Epithelial cell of proximal tubule (primary cell): Measurements from ENCODE around the gene MRPS25. TPM values are rescaled to one million over a fixed set of nuclear protein-coding genes. Genes with fewer than 3 reads are reported as not detected.

Experiments used
- DNase-seq: peaks from one replicate; pipeline ENCODE4 v3.0.0-alpha.2; 2011; ENCODE audit warnings: low read depth
- H3K4me3 ChIP-seq: 2 replicates; pipeline ENCODE4 v1.5.1; 2011; ENCODE audit warnings: low read depth, mild to moderate bottlenecking, low read length
- total RNA-seq: library from RNA; depleted of rRNA; stranded (reverse); fragments of >200 nt; gene quantifications from 2 replicates; pipeline ENCODE4 v1.2.3, GENCODE V29; 2015
- TF ChIP-seq, protein P1 (sequence below): conservative IDR thresholded peaks from 2 replicates; pipeline ENCODE4 v1.5.1; 2012; ENCODE audit warnings: low read depth, mild to moderate bottlenecking, low read length

The MRPS25 gene
- total RNA-seq, 1 donor from 2014 or later, result 27.0 TPM

- H3K4me3 ChIP-seq, result no peak overlapping the region
- TF ChIP-seq, protein P1, sequence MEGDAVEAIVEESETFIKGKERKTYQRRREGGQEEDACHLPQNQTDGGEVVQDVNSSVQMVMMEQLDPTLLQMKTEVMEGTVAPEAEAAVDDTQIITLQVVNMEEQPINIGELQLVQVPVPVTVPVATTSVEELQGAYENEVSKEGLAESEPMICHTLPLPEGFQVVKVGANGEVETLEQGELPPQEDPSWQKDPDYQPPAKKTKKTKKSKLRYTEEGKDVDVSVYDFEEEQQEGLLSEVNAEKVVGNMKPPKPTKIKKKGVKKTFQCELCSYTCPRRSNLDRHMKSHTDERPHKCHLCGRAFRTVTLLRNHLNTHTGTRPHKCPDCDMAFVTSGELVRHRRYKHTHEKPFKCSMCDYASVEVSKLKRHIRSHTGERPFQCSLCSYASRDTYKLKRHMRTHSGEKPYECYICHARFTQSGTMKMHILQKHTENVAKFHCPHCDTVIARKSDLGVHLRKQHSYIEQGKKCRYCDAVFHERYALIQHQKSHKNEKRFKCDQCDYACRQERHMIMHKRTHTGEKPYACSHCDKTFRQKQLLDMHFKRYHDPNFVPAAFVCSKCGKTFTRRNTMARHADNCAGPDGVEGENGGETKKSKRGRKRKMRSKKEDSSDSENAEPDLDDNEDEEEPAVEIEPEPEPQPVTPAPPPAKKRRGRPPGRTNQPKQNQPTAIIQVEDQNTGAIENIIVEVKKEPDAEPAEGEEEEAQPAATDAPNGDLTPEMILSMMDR, result no peak
- no peak for DNase-seq
These were observed 32.0 kb downstream of the MRPS25 start for GRCh38 chr3:15033103-15033502.

GRCh38 chr3:15032650-15033049, 32.5 kb downstream of the MRPS25 start:
- DNase-seq, result no peak
- TF ChIP-seq, protein P1, result no peak
- H3K4me3 ChIP-seq, result no peak overlapping the region

DNA sequence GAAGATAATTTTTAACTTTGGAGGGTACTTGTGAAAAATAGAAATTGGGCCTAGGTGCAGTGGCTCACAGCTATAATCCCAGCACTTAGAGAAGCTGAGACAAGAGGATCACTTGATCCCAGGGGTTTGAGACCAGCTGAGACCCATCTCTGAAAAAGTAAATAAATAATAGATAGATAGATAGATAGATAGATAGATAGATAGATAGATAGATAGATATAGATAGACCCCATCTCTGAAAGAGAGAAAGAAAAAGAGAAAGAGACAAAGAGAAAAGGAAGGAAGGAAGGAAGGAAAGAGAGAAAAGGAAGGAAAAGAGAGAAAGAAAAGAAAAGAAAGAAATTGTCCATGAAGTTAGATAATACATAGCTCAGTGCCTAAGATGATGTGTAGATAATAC, 35.5 kb downstream of the MRPS25 start:
- no peak for DNase-seq
- no peak overlapping the region for H3K4me3 ChIP-seq
- TF ChIP-seq, protein P1, result no peak

- H3K4me3 ChIP-seq, result no peak overlapping the region
- DNase-seq, result no peak
- TF ChIP-seq, protein P1, result no peak
These were observed 41.4 kb downstream of the MRPS25 start for GRCh38 chr3:15023719-15024118.

DNA sequence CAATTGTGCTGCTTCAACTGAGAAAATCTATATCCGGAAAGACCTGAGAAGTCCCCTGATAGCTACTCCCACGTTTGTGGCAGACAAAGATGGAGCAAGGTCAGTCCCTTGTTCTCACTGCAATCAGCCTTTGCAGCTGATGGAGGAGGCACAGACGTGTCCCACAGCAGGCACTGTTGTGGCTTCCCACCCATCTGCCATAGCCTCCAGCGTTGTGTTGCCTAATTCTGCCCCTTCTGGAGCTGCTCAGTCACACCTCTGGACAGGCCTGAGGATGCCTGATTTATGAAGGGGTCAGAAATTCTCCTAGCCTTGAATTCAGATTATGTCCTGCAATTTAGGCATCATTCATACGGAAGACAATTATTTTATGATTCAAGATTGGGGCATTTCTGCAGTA, 41.9 kb downstream of the MRPS25 start:
- no peak overlapping the region for H3K4me3 ChIP-seq
- no peak for DNase-seq
- TF ChIP-seq, protein P1, result no peak

DNA sequence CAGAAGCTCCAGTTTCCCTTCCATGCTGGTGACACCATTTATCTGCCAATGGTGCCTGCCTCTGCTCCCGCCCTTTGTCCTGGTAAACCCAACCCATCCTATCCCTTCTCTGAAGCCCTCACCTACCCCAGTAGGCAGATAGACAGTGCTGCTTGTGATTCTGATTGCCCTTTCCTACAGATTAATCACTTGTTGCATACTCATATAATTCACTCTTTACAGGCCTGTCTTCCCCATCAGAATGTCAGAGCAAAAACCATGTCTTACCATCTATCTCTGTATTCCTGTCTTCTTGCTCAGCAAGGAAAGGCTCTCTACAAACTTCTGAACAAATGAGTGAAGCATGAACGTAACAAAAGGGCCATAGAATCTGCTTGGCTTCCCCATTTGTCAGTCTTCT, 47.9 kb downstream of the MRPS25 start:
- H3K4me3 ChIP-seq, result no peak overlapping the region
- TF ChIP-seq, protein P1, result no peak
- DNase-seq, result no peak

GRCh38 chr3:15015456-15015855, 49.7 kb downstream of the MRPS25 start:
- no peak overlapping the region for H3K4me3 ChIP-seq
- TF ChIP-seq, protein P1, result no peak
- no peak for DNase-seq
